NCI-H446 (cell line): ENCODE results near the gene FUT8.

Experiments used
- DNase-seq, 2 experiments: peaks; one replicate each; lab custom pipeline; 2025; lab: John Stamatoyannopoulos, UW

Gene FUT8

GRCh38 chr14:65558363-65558762 is 145.8 kb downstream of the FUT8 start:
- DNase-seq = peak in 1 of 2 experiments; percentile 4

DNA sequence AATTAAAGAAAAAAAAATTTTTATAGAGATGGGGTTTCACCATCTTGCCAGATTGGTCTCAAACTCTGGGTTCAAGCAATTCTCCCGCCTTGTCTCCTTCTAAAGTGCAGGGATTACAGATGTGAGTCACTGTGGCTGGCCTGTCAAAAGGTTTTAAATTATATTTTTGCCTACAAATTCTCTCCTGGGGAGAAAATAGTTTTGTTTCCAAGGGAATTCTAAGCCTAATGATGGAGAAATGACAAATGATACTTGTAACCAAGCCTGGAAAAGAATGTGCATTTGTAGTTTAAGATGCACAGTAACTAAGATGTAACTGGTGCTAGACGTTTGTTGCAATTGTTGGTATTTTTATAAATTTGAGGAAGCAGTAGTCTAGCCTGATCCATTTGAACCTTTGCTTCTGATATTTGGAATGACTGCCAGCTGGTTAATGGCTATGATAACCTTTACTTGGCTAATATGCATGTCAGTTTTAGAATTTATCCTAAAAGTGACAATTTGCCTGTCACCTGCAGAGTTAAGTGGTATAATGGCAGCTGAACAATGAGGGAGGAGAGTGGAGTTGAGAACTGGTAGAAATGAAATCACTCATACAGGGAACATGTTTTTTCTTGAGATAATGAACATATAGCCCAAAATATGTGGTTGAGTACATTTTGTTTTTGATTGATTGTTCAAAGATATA is 148.0 kb downstream of the FUT8 start:
- DNase-seq = peak in 1 of 2 experiments; percentile 2

- no peak for DNase-seq
These were observed 151.8 kb downstream of the FUT8 start for GRCh38 chr14:65564370-65564769.

GRCh38 chr14:65565948-65566347 is 153.4 kb downstream of the FUT8 start:
- peak in 1 of 2 experiments; percentile 14 for DNase-seq

GRCh38 chr14:65566820-65567522 is 154.4 kb downstream of the FUT8 start:
- DNase-seq = no peak

DNA sequence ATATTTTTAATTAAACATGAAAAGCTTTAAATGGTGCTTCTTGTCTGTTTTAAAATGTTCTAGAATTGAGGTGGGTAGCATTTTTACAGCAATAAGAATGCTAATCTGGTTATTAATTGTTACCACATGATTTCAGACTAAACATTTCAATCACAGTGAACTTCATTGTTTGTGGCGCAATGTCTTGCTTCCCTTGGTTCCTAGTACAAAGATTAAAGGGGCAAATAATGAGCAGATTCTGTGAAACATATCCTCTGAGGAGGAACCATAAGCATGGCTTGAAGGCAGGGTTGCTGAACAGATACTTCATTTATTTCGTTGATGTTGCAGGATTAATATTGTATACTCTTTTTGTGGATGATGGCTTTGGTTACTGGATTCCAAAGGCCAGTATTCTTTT is 162.1 kb downstream of the FUT8 start:
- no peak for DNase-seq

- DNase-seq = no peak
These were observed 162.9 kb downstream of the FUT8 start for GRCh38 chr14:65575389-65575788.

GRCh38 chr14:65580973-65581372 is 168.4 kb downstream of the FUT8 start:
- no peak for DNase-seq

- no peak for DNase-seq
These were observed 168.8 kb downstream of the FUT8 start for GRCh38 chr14:65581378-65581777.

DNA sequence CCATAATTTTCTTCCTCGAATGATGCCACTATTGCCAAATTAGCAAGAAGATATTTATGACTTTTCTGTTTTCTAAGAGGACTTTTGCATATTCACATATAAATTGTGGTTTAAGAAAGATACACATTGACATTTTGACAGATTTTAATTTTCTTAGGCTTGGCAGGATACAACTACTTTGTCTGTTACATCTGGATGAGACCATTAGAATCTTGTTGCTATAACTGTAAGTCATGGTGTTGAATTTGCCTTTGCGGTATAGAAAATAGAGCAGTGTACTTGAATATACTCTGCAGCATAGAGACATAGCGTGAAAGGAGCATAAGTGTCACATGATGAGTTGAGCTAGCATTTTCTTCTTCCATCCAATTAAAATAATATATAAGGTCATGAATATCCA is 169.3 kb downstream of the FUT8 start:
- no peak for DNase-seq

- no peak for DNase-seq
These were observed 172.7 kb downstream of the FUT8 start for GRCh38 chr14:65585216-65585615.

- no peak for DNase-seq
These were observed 176.1 kb downstream of the FUT8 start for GRCh38 chr14:65588426-65589140.

- peak in 1 of 2 experiments; percentile 37 for DNase-seq
These were observed 181.8 kb downstream of the FUT8 start for GRCh38 chr14:65594153-65594881.

DNA sequence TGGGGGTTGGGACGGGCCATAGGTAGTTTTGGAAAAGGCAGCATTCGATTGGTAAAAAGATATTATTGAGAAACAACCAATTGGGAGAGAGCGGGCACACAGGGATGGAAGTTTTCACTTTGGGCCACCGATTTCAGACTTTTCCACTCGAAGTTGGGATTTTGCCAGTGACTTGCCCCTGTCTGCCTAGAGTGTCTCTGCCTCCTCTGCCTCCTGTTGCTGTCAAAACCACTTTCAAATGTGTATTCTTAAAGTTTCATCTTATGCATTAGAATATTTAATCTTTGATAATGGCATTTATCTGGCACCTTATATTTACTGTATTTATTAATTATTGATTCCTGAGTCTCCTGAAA is 182.3 kb downstream of the FUT8 start:
- no peak for DNase-seq

GRCh38 chr14:65599375-65599774 is 186.8 kb downstream of the FUT8 start:
- no peak for DNase-seq

- DNase-seq = no peak
These were observed 188.2 kb downstream of the FUT8 start for GRCh38 chr14:65600742-65601141.

DNA sequence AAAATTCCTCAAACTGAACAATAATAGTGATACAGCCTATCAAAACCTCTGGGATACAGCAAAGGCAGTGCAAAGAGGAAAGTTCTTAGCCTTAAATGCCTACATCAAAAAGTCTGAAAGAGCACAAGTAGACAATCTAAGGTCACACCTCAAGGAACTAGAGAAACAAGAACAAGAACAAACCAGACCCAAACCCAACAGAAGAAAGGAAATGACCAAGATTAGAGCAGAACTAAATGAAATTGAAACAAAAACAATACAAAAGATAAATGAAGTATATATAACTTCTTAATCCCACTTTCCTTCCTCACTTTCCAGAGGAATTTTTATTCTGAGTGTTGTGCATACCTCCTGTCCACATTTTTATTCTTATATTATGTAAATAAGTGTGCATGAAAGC is 192.0 kb downstream of the FUT8 start:
- no peak for DNase-seq

DNA sequence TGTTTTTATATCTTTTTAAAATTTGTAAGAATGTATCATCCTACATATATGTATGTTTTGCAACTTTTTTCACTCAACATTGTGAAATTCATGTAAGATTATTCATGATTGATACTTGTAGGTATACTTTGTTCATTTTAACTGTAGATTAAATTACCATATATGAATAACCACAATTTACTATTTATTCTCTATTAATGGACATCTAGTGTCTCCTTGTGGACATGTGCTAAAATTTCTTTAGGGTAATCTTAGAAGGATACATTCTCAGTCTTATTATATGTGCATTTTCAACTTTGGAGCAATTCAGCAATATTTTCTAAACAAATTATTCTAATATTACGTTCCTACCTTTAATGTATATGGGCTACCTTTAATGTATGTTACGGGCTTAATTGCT is 192.4 kb downstream of the FUT8 start:
- DNase-seq = no peak

- DNase-seq = no peak
These were observed 193.9 kb downstream of the FUT8 start for GRCh38 chr14:65606460-65606859.

- no peak for DNase-seq
These were observed 200.7 kb downstream of the FUT8 start for GRCh38 chr14:65613131-65613650.

DNA sequence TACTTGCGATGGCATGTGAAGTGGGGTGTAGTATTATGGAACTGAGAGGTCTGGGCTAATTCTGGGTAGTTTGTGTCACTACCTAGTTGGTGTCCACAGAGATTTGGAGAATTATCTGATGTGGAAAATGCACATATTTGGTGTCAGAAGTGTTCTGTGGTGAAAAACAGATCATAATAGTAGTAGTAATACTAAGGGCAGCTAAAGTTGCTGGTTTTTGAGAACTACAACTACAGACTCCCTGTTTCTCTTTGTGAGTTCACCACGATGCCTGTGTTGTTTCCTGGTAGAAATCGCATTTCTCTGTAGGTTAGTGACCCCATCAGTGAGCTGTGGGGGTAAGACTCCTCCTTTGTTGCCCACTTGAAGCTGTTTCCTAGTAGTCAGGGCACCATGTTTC is 206.5 kb downstream of the FUT8 start:
- no peak for DNase-seq

GRCh38 chr14:65620195-65620594 is 207.7 kb downstream of the FUT8 start:
- no peak for DNase-seq
